Activated CD8-positive, alpha-beta memory T cell treated with anti-CD3 and anti-CD28 coated beads, Interleukin-2, amount 50 U/mL, for 48 hours (primary cell): ENCODE data around the gene COL17A1.

ENCODE experiments used
- DNase-seq: peaks from one replicate; pipeline ENCODE4 v3.0.0-alpha.2; 2020

COL17A1 gene

DNA sequence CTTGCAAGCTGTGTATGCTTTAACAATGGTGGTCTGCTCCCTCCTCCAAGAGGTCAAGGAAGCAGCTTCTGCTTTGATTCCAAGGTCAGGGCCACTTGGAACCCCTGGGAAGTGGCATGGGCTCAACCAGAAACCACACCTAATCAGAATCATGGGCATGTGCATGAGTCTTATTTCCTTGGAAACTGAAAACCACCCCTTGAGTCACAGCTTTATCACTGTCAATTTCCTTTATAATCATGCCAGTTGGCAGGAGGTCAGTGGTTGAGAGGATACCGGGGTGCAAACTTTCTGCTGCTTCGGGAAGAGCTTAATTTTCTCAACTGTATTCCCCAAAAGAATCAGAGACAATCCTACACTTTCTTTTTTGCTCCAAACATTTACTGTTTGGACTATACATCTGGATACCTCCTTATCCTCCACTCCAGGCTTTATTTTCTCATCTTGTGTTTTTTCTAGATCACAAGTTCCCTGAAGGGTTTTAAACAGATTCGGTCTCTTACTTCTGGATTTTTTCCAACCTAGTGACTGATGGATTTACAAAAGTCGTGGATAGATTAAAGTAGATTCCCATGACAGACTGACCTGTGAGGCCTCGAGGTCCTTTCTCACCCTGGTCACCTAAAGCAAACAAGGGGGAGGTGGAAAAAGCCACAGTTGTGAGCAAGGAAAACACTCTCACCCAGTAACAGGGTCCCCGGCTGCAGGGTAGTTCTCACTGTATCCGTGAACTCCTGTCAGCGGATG lies 36.0 kb downstream of the COL17A1 start:
- no peak for DNase-seq

DNA sequence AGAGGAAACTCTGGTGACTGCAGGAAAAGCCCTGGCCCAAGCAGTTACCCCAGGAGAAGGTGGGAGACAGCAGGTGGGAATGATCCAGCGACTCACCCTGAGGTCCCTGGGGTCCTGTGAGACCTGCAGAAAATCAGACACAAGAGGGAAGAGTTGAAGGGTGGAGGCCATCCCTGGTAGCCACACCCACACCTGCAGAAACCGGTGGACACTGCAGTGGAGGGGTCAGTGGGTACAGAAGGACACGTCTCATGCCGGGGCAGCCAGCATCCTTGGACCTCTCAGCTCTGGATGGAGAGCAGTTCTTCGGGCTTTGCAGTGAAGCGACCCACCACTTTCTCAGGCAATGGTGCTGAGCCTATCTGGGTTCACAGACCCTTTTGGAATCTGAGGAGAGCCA lies 39.0 kb downstream of the COL17A1 start:
- no peak for DNase-seq

DNA sequence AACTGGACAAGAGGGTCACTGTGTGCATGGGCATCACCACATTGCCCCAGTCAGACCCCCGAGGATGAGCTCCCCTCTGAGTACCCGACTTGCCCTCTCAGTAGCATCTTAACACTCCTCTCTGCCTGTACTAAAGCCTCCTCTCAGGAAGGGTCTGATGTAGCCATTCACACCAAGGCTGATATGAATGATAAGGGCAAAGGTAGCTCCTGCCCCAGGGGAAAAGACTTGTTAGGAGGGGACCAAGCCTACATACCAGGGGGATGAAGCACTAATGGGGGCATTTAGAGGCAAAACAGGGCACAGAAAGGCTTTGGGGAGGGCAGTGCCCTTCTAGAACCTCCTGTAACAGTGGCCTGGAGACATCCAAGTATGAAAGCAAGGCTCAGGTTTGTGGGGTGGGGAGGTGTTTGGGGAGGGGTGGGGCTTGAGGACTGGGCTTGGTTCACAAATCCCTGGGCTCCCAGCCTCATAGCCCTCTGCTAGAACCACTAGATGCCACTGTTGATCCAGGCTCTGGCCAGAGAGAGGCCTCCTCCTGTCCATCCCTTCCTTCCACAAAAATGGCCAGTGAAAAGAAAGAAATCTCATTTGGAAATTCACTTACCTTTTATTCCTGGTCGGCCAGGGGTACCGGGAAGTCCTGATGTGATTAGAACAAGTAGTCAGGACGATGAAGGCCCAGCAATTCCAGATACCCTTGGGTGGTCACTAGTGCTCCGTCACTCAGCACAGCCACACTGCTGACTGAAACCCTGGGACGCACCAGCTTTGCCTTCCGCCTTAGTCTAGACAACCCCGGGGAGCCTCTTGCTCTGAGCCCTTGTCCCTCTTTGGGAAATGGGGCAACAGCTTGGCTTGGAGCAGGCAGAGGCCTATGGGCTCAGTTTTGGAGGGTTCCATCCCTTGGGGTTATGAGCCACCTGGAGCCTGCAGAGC lies 40.3 kb downstream of the COL17A1 start:
- DNase-seq = no peak

DNA sequence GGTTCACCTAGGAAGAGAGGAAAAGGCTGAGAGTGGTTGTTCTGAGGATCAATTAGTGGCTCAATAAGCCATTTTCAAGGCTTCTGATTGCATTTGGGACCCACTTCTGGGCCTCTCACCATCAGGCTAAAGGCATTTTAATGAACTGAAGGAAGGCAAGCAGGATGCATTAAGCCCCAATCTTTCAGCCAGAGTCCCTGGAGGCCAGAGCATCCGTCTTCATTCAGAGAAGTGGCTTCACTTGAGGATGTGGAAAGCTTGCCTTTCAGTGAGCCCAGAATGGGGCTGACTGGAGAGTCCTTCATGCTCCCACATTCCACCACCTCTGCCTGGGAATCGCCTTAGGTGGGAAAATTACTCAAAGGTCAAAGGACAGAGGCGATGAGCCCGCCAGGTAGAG lies 41.8 kb downstream of the COL17A1 start:
- DNase-seq = no peak

DNA sequence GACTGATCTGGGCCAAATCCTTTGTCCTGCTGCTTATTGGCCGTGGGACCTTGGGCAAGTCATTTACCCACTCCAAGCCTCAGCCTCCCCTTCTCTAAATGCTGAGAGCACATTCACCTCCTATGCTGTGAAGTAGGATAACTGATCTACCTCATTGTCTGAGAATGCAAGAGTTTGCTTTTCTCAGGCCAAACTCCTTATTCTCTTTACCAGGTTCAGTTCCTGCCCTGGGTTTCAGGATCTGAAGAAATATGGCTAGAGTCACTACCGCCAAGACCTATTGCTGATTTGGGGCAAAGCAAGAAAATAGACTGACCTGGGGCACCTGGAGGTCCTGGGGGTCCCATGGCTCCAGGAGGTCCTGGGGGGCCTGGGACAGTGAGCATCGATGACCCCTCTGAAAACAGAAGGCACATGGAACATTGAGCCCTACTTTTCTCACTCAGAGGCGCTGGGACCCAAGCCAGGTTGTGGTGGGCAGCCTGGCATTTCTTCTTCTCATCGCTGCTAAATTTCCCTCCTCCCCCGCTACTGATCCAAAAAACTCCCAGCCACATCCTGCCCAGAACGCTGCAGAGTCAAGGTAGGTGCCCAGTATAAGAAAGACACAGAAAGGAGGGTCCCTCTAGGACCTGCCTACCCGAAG lies 42.4 kb downstream of the COL17A1 start:
- DNase-seq = no peak

DNA sequence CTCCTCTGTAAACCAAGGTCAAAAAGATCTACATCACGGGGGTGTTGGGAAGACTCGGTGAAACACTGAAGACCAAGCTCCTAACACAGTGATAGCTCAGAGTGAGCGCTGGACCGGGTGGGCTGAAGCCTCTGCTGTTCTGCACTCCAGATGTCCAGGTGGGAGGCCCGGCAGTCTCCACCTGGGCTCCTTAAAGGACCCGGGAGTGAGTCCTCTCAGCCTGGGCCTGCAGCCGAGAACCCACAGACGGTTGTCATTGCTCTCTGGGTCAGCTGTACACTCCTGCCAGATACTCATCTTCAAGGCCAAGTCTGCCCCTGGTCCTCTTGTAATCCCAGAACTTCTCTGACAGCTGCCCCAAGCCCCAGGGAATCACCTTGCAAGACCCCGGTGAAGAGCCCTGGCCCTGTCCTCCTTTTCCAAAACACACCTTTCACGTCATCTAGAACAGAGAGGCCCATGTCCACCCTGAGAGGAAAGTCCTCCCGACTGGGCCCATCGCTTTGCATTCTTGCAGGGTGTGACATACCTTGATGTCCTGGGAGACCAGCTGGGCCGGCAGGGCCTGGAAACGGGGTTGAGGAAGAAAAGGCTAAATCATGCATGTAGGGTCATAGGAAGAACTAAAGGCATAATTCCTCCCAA lies 43.7 kb downstream of the COL17A1 start:
- no peak for DNase-seq

DNA sequence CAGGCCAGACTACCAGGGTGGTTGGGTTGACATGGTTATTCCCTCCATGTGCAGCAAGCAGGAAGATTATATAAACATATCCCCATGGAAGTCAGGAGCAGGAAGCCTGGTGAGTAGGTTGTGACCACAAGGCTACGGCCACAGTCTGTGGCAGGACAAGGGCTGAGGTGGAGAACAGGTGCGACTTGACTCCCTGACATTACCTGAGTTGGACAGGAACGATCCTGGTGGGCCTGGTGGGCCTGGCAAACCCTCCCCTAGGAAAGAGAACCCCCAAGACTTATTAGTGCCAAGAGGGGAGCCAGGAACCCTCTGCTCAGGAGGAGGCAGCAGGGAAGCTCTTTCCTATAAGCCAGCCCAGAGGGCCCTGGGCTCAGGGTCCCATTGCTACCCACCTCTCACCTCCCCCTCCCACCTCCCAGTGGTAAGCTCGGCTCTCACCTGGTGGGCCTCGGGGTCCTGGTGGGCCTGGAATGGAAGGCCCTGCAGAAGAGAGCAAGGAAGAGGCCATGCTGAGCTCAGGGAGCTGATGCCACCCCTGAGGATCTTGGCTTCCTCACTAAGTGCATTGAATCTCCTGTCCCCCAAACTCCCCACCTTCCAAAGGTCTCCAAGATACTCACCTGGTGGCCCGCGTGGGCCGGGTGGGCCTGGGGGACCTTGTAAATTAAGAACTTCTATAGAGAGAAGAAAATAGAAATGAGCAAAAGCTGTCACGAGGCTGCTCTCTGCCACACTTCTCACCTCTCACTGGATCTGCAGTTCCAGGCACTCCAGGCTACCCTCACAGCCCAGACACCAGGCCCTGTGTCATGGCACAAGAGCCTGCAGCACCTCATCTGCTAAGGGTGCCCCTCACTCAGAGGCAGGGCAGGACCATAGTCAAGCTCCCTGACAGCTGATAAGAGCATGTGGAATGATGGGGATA lies 44.6 kb downstream of the COL17A1 start:
- peak; percentile 13 for DNase-seq

DNA sequence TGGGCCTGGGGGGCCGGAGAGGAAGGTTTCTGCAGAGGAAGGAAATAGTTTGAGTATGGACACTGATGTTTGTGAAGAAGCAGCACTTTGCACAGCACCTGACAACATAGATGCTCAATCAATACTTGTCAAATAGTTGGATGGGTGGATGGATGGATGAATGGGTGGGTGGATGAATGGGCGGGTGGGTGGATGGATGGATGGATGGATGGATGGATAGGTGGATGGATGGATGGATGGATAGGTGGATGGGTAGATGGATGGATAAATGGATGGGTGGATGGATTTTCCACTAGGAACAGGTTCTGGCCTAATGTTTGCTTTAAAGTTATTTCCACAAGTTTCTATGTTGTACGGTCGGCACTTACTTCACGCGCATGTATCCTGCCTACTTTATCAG lies 45.3 kb downstream of the COL17A1 start:
- no peak for DNase-seq

DNA sequence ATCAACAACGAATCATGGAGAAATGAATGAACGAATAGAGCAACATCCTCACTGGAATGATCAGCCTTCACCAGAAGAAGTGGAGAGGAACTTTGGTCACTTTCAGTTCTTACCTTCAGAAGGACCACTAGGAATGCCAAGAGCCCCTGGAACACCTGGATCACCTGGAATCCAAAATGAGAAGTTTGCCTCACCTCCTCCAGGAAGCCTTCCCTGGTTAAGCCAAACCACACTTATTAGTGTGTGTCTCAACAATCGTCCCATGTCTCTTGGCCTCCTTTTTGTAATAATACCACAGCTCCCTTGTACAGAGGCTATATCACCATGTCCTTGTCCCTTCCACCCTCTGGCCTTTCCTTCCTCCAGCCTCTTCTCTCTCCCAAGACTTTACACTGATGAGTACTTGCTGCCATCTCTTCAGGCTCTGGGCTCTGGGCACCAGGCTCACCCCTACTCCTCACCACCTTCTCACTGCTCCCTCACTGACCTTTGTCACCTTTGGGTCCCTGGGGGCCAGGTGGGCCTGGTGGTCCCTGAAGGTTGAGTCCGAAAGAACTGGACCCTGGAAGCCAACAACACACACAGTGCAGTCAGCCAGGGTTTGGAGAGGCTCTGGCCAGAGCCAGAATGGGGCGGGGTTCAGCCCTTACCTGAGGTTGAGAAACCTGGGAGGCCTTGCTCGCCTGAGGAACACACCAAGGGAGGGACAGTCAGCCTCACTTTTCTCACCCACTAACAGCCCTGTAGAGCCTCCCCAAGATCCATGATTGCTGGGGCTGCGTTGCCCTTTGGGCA lies 46.5 kb downstream of the COL17A1 start:
- no peak for DNase-seq

DNA sequence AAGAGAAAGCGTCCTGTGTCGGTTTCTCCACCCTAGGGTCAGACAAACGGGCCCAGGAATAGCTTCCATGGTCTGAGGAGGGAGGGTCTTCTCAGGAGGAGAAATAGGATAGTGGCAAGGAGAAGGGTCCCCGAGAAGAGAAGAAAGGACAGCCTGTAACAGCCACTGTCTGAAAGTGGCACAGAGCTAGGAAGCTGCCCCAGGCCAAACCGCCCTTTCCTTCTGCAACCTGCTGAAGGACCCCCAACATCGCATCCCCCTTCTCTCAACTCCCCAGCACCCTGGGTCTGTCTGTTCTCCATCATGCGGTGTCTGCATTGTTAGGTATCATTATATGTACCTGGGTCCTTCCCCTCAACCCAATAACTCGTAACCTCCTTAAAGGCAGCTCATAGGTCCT lies 47.1 kb downstream of the COL17A1 start:
- DNase-seq = no peak

DNA sequence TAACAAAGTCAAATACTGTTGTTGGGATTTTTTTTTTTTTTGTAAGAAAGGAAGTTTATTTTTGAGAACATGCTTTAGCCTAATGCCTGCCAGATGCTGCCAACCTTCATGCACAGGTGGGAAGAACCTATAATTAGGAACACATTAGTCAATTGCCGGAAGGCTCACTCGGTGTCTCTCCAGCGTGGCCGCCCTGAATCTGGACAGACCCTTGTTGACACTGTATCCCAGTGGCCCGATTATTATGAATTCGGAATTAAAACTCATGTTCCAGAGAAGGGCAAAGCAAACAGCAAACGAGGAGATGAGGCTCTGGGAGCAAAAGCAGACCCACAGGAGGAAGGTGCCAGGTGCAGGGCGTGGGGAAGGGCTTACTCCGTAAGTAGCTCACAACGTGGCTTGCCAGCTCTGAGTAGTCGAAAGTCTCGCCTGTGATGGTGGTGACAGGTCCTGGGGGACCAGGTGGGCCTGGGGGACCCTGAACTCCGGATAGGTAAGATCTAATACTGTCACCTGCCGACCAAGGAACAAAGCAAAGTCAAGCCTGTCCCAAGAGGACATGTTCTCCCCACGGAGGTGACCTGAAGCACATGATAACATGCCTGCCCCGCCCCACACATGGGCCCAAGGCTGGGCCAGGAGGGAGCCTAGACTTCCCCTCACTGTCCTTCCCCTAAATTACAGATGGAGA lies 48.3 kb downstream of the COL17A1 start:
- DNase-seq = no peak

DNA sequence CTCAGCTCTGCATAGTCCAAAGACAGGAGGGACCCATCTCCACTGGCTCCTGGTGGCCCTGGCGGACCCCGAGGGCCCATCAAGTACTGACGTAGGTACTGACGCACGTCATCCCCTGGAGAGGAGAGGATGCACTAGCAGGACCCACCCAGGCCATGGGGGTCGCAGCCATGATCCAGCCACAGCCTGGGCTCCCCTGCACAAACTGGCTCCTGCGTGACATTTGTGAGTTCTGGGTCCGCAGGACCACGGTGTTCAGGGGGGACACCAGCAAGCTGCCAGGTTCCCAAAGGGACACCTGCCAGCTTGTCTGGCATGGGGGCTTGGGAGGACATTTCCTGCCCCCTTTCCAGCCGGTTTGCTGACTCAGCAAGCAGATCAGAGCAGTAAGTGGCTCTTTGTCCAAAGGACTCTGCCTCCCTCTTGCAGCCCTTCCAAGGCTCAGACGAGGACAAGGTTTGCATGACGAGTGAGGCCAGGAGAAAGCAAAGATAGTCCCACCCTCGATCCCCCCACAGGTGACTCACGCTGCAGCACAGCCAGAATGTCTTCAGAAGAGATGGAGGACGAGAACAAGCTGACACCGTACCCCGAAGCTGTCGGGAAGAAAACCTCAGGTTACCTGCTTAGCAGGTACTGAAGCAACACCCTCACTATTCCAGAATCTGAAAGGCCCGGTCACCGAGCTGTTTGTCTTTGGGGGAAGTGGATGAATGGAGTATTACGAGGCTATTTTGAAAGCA lies 49.0 kb downstream of the COL17A1 start:
- no peak for DNase-seq

DNA sequence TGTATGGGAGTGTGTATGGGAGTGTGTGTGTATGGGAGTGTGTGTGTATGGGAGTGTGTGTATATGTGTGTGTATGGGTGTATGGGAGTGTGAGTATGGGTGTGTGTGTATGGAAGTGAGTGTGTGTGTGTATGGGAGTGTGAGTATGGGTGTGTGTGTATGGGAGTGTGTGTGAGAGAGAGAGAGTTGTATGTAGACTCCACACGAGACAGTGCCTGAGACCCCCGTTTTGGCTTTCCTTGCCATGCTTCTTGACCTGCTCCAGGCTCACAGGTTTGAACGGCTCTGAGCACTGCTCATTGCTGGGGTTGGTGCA lies 49.7 kb downstream of the COL17A1 start:
- DNase-seq = no peak

DNA sequence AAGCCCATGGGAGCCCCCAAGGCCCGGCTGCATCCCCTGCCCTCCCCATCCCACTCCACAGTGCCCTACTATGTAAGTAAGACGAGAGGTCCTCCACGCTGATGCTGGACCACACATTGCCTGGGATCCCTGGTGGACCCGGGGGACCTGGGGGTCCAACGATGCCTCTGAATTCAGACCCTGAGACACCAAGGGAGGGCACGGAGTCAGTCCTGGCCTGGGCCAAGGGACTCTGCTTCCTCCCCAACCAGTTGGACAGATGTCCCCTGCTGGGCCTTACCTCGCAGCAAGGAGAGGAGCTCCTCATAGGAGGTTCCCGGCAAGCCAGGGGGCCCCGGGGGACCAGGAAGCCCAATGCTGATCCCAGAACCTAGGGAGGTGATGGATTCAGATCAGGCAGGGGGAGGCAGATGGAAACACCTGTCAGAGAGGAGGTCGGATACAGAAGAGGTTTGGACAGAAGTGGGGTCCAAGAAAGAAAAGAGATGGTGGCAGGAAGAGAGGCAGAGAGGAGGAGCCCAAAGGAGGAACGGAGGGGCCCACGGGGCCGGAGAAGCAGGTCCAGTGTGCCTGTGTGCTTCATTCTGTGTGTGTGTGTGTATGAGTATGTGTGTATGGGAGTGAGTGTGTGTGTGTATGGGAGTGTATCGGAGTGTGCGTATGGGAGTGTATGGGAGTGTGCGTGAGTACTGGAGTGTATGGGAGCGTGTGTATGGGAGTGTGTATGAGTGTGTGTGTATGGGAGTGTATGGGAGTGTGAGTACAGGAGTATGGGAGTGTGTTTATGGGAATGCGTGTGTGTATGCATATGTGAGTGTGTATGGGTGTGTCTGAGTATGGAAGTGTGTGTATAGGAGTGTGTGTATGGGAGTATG lies 50.2 kb downstream of the COL17A1 start:
- DNase-seq = no peak

DNA sequence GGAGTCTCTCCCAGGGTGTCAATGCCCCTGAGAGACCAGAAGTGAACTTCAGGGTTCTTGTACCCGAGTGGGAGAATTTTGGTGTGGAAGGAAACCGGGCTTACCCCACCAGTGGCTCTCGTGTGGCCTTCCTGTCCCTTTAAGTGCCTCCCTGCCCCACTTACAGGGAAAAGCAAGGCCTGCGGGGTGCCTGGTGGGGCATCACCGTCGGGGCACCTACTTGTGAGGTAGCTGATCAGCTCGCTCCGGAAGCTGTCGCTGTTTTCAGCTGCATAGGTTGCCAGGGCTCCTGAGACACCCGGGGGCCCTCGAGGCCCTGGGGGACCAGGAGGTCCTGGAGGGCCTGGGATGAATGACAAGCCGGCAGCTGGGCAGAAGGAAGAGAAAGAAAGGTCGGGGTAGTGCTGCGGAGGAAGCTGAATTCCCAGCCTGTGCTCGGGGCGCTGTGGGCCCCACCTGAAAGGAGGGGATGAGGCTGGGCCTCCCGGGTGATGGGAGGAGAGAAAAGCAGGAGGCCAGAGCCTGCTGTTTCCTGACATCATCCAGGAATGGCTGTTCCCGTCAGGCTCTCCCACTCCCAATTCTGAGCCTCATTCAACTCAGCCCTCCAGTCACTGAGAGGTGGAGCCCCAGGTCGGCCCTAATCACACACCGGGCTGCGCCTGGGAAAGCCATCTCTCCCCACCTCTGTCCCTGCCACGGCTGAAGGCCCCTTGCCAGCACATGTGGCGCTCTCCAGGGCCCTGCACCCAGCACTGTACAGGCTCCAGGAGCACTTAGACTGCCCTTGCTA lies 51.1 kb downstream of the COL17A1 start:
- no peak for DNase-seq

DNA sequence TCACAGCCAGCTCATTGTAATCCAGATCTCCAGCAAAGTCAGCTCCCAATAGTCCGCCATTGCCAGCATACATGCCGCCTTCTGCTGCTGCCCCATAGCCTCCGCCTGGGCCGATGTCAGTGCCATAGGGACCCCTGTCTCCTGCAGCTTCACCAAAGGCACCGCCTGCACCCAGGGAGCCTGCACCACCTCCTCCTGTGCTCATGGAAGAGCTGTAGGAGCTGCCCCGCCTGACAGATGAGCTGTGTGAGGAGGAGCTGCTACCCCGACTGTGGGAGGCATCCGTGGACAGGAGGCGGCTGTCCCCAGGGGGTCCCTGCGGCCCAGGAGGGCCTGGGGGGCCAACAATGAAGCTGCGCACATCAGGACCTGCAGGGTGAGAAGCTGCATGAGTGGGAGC lies 51.7 kb downstream of the COL17A1 start:
- DNase-seq = no peak

DNA sequence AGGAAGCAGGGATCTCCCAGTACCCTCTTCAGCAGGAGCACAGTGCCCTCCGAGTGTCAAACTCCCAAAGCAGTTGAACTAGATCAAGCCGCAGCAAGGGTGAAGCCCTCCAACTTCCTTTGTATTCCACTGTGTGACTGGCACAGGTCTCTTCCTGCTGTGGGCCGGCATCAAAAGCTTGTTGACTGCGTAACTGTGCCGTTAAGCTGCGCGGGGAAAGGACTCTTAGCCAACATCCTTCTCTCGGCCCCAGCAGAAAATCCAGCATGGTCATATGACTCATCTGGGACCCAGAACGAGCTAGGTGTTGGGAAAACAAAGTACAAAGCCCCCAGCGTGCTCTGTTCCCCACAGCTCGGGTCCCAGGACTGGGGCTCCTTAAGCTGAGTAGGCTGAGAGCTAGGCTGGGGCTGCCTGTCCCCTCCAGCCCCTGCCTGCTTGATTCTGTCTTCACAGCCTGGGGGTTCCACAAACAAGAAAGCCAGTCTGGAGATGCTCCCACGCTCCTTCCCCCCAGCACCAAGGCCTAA lies 52.2 kb downstream of the COL17A1 start:
- no peak for DNase-seq
